HepG2 (cell line): ENCODE results near the gene CD96.

Experiments
- CHD4 ChIP-seq: fragments of 200-600 bp; sonication (generic); IDR thresholded peaks from 2 replicates; pipeline ENCODE4 v1.7.0; 2017; ENCODE audit warnings: mild to moderate bottlenecking, low read length, borderline replicate concordance
- CTCF ChIP-seq: sonication (generic); formaldehyde crosslinking; IDR thresholded peaks from 2 replicates; pipeline ENCODE4 v1.5.0; 2020; ENCODE audit warnings: mild to moderate bottlenecking, missing genetic modification reagents, moderate library complexity
- MYC ChIP-seq: sonication (generic); formaldehyde crosslinking; IDR thresholded peaks from 2 replicates; pipeline ENCODE4 v1.9.0; 2021; ENCODE audit warnings: missing genetic modification reagents, borderline replicate concordance
- SNRNP70 ChIP-seq: fragments of 200-400 bp; formaldehyde crosslinking; IDR thresholded peaks from 2 replicates; pipeline ENCODE4 v1.6.1; 2017; ENCODE audit warnings: mild to moderate bottlenecking, low read depth, low read length, moderate library complexity
- ZBTB1 ChIP-seq: sonication (generic); formaldehyde crosslinking; IDR thresholded peaks from 2 replicates; pipeline ENCODE4 v1.4.0; 2020; ENCODE audit warnings: missing genetic modification reagents, borderline replicate concordance
- TF ChIP-seq, protein P1 (sequence below): sonication (generic); formaldehyde crosslinking; IDR thresholded peaks from 2 replicates; pipeline ENCODE4 v1.4.0; 2020; ENCODE audit warnings: low read depth, mild to moderate bottlenecking, missing genetic modification reagents
- TF ChIP-seq, protein P2 (sequence below), 2 experiments: sonication (generic) in 1 of 2; formaldehyde crosslinking in 1 of 2; IDR thresholded peaks; 2 replicates each; pipeline versions ENCODE4 v1.5.1 to v1.6.1; 2011 to 2020; ENCODE audit warnings: borderline replicate concordance in 1 of 2, low read depth in 1 of 2, low read length in 1 of 2, mild to moderate bottlenecking in 1 of 2, missing genetic modification reagents in 1 of 2, moderate library complexity in 1 of 2

- TF ChIP-seq ZBTB1 (CRISPR knock-in tag) (no peak), CHD4 (no peak), MYC (CRISPR knock-in tag) (no peak), CTCF (no peak), SNRNP70 (no peak)
- TF ChIP-seq, protein P1, sequence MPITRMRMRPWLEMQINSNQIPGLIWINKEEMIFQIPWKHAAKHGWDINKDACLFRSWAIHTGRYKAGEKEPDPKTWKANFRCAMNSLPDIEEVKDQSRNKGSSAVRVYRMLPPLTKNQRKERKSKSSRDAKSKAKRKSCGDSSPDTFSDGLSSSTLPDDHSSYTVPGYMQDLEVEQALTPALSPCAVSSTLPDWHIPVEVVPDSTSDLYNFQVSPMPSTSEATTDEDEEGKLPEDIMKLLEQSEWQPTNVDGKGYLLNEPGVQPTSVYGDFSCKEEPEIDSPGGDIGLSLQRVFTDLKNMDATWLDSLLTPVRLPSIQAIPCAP (CRISPR knock-in tag) = no peak
- TF ChIP-seq, protein P2, sequence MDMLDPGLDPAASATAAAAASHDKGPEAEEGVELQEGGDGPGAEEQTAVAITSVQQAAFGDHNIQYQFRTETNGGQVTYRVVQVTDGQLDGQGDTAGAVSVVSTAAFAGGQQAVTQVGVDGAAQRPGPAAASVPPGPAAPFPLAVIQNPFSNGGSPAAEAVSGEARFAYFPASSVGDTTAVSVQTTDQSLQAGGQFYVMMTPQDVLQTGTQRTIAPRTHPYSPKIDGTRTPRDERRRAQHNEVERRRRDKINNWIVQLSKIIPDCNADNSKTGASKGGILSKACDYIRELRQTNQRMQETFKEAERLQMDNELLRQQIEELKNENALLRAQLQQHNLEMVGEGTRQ (IDR thresholded peaks at IDR 0.05; ENCODE audit: low read depth, low read length) = no peak
- TF ChIP-seq, protein P2 (CRISPR knock-in tag; IDR thresholded peaks at IDR 0.05; ENCODE audit: borderline replicate concordance) = no peak
These were observed 128.1 kb downstream of the CD96 start for GRCh38 chr3:111669926-111670630.
